HG02678 (cell line): Measurements from ENCODE around the gene MBTPS1.

Source experiments
- ATAC-seq: cut with Tn5 transposase; IDR thresholded peaks from one replicate; pipeline ENCODE4 v1.9.1; 2021; ENCODE audit warnings: mild to moderate bottlenecking, moderate library complexity; ENCODE audit not compliant: unreplicated experiment

Gene MBTPS1

GRCh38 chr16:84116720-84117493 is at the start of gene MBTPS1:
Gene MBTPS1, minus strand, starts transcription at chr16:84116942. Its CDS starts 15,159 bp downstream, at chr16:84101783.
- peak; percentile 92 for ATAC-seq

GRCh38 chr16:84165746-84166145 is 49.0 kb upstream of the MBTPS1 start:
- ATAC-seq: no peak

GRCh38 chr16:84161801-84162200 is 45.1 kb upstream of the MBTPS1 start:
- ATAC-seq: no peak

GRCh38 chr16:84161037-84161436 is 44.3 kb upstream of the MBTPS1 start:
- no peak for ATAC-seq

GRCh38 chr16:84159800-84160199 is 43.1 kb upstream of the MBTPS1 start:
- ATAC-seq: no peak

GRCh38 chr16:84159007-84159406 is 42.3 kb upstream of the MBTPS1 start:
- no peak for ATAC-seq

GRCh38 chr16:84156342-84156784 is 39.6 kb upstream of the MBTPS1 start:
- no peak for ATAC-seq

GRCh38 chr16:84155771-84156170 is 39.0 kb upstream of the MBTPS1 start:
- ATAC-seq: no peak

GRCh38 chr16:84155226-84155625 is 38.5 kb upstream of the MBTPS1 start:
- no peak for ATAC-seq

GRCh38 chr16:84153660-84154214 is 37.0 kb upstream of the MBTPS1 start:
- ATAC-seq: no peak

- ATAC-seq: no peak
Measured at GRCh38 chr16:84150926-84151325, 34.2 kb upstream of the MBTPS1 start.

GRCh38 chr16:84144859-84145639 is 28.3 kb upstream of the MBTPS1 start, which contains the start of the genes DNAAF1 and HSDL1:
Gene DNAAF1, plus strand, starts transcription at chr16:84145308. Its CDS starts 133 bp downstream, at chr16:84145441.
Gene HSDL1, minus strand, starts transcription at chr16:84145177. Its CDS starts 13,856 bp downstream, at chr16:84131321.
- ATAC-seq: peak; percentile 80

- no peak for ATAC-seq
Measured at GRCh38 chr16:84144209-84144858, 27.6 kb upstream of the MBTPS1 start.

GRCh38 chr16:84143784-84144199 is 27.1 kb upstream of the MBTPS1 start:
- ATAC-seq: no peak

GRCh38 chr16:84143081-84143480 is 26.3 kb upstream of the MBTPS1 start:
- ATAC-seq: no peak

GRCh38 chr16:84141143-84141670 is 24.5 kb upstream of the MBTPS1 start:
- no peak for ATAC-seq

GRCh38 chr16:84139628-84140258 is 23.0 kb upstream of the MBTPS1 start:
- no peak for ATAC-seq

GRCh38 chr16:84138824-84139627 is 22.3 kb upstream of the MBTPS1 start:
- ATAC-seq: peak; percentile 51

- ATAC-seq: no peak
Measured at GRCh38 chr16:84138500-84138823, 21.7 kb upstream of the MBTPS1 start.
